Fibroblast of pulmonary artery (primary cell): ENCODE results near the gene ATP2B2.

Experiments used
- DNase-seq: peaks from one replicate; pipeline ENCODE4 v3.0.0-alpha.2; 2010; ENCODE audit warnings: low read depth
- H3K4me3 ChIP-seq: replicated peaks from 2 replicates; pipeline ENCODE4 v1.5.1; 2011; ENCODE audit warnings: low read depth, mild to moderate bottlenecking, control low read depth, low read length, moderate library complexity
- TF ChIP-seq, protein P1 (sequence below): IDR thresholded peaks from 2 replicates; pipeline ENCODE4 v1.5.1; 2011; ENCODE audit warnings: mild to moderate bottlenecking, control low read depth, low read length, inconsistent platforms; ENCODE audit errors: missing control alignments

The ATP2B2 gene

GRCh38 chr3:10398341-10398740 lies 107.0 kb downstream of the ATP2B2 start:
- TF ChIP-seq, protein P1, sequence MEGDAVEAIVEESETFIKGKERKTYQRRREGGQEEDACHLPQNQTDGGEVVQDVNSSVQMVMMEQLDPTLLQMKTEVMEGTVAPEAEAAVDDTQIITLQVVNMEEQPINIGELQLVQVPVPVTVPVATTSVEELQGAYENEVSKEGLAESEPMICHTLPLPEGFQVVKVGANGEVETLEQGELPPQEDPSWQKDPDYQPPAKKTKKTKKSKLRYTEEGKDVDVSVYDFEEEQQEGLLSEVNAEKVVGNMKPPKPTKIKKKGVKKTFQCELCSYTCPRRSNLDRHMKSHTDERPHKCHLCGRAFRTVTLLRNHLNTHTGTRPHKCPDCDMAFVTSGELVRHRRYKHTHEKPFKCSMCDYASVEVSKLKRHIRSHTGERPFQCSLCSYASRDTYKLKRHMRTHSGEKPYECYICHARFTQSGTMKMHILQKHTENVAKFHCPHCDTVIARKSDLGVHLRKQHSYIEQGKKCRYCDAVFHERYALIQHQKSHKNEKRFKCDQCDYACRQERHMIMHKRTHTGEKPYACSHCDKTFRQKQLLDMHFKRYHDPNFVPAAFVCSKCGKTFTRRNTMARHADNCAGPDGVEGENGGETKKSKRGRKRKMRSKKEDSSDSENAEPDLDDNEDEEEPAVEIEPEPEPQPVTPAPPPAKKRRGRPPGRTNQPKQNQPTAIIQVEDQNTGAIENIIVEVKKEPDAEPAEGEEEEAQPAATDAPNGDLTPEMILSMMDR: no peak
- H3K4me3 ChIP-seq: no peak overlapping the region
- no peak for DNase-seq

DNA sequence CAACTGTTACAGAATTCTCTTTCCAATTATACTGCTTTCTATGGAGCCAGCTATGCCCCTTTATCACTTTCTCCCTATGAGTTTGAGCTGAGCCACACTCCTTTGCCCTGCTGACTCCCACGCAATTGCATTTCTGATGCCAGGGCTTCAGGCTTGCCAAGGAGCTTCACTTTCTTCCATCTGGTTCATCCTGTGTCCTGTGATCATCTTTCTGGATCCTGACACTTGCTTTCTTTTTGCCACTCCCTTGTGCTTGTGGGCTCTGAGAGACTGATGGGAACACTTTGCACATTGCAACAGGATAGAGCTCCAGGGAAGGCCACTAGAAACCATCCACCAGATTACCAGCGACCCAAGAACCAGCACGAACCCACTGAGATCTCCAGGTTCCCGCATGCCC lies 107.5 kb downstream of the ATP2B2 start:
- no peak for DNase-seq
- TF ChIP-seq, protein P1: no peak
- no peak overlapping the region for H3K4me3 ChIP-seq

GRCh38 chr3:10396931-10397330 lies 108.5 kb downstream of the ATP2B2 start:
- DNase-seq: no peak
- H3K4me3 ChIP-seq: no peak overlapping the region
- TF ChIP-seq, protein P1: no peak

DNA sequence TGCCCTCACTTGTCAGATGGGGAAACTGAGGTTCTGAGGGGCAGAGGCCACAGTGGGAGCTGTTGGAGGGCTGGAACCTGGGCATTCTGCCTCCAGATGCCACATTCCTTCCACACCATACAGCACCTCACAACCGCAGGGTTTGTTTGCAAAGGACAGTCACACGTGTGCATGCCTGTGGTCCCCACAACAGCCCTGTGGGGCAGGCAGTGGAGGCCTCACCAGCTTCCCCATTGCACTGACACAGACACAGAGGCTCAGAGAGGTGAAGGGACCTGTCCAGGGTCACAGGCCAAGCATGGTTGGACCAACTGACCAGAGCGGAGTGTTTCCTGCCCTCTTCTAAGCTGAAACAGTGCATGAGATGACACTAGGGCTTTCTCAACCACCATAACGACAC lies 109.3 kb downstream of the ATP2B2 start:
- H3K4me3 ChIP-seq: no peak overlapping the region
- TF ChIP-seq, protein P1: no peak
- no peak for DNase-seq

DNA sequence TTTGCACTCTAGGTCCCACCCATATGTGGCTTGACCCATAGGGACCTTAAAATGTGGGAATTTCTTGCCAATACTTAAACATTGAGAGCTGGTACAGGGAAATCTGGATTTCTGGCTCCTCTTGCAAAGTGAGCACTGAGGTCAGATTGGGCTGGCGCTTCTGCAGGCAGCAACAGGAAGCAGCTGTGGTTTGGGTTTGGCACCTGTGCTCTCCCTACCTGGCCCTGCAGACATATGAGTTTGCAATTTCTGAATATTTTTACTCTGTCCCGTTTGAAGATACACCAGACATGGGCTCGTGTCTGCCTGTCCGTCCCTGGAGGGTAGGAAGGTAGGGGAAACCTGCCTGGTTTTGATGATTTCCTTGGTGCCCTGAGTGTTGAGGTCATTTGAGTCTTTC lies 109.7 kb downstream of the ATP2B2 start:
- TF ChIP-seq, protein P1: no peak
- DNase-seq: no peak
- H3K4me3 ChIP-seq: no peak overlapping the region

GRCh38 chr3:10395196-10395595 lies 110.2 kb downstream of the ATP2B2 start:
- TF ChIP-seq, protein P1: no peak
- no peak for DNase-seq
- no peak overlapping the region for H3K4me3 ChIP-seq

DNA sequence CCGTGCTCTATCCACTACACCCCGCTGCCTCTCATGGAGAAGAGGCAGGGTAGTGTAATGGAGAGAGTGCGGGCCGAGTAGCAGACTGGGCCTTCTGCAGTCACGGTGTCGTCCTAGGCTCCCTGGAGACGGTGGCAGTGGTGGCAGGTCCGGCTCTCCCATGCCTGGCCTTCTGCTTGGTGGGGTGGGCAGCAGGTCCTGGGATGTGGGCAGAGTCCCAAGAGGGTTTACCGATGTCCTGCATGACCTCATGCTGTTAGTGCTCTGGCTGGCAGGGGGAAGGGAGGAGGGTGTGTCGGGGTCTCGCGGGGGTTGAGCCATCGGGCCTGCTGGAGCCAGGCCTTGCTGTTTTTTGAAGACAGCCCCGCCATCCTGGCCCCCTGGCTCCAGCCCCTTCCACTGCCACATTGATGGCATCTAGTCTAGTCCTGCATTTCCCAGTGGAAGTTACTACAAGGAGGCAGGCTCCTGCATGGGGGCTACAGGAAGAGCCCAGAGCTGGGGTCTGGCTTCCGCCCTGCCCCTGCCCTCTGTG lies 110.8 kb downstream of the ATP2B2 start:
- TF ChIP-seq, protein P1: no peak
- no peak for DNase-seq
- H3K4me3 ChIP-seq: no peak overlapping the region
